ENCODE data around the gene CSNK1G1.

The CSNK1G1 gene

DNA sequence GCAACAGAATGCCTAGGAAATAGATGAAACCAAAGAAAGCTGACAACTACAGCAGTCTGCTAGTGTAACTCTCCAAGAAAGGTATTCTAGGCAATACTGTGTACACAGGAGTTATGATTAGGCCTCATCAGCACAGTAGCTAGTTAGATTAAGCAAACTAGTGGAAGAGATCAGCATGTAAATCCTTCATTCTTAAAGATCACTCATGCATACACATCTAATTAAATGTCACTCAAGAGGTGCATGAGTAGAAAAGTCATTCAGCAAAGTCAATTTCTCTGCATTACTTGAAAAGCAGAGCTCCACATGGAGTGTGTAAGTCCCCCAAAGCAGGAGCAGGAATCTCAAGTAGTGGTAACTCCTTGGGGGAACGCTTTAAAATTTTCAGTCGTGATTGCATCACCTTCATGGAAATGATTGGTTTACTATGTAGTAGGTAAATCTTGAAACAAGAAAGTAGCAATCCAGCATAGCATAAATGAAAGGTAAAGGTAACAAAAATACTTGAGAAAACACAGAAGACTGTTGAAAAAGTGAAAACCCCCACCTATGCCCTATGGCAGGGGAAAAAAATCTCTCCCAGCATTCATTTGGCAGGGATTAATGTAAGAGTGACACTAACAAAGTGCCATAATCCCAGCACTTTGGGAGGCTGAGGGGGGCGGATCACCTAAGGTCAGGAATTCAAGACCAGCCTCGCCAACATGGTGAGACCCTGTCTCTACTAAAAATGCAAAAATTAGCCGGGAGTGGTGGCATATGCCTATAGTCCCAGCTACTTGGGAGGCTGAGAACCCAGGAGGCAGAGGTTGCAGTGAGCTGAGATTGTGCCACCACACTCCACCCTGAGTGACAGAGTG is 163.8 kb downstream of the CSNK1G1 start:
- no peak for DNase-seq (ENCODE audit: low read depth)

DNA sequence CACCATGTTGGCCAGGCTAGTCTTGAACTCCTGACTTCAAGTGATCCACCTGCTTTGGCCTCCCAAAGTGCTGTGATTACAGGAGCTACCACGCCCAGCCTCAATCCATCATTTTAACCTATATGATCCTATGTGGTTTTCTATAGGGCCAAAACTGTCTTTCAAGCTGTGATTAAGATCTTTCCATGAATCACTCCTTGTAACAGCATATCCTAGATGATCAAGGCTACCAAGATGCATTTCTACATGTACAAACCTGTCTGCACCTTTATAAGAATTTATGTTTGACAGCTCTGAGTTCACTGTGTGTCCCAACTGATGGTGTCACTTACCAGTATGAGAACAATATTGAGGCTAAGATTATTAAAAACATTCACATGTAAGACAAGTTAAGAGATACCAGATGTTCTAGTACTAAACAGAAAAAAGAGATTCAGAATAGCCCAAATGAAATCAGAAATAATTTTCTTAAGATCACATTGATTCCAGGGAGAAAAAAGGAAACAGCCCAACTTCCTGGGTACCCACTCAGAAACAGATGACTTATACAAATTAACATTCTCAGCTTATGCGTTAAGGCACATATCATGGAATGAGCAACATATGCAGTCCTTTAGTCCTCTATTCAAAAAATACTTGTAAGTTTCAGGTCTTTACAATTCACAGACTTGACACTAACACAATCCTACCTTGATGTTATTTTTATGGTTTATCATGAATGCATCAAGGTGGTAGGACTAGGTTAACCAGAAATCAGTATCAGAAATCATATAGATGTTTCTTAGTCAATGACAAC is 168.4 kb downstream of the CSNK1G1 start:
- DNase-seq (ENCODE audit: low read depth): no peak

DNA sequence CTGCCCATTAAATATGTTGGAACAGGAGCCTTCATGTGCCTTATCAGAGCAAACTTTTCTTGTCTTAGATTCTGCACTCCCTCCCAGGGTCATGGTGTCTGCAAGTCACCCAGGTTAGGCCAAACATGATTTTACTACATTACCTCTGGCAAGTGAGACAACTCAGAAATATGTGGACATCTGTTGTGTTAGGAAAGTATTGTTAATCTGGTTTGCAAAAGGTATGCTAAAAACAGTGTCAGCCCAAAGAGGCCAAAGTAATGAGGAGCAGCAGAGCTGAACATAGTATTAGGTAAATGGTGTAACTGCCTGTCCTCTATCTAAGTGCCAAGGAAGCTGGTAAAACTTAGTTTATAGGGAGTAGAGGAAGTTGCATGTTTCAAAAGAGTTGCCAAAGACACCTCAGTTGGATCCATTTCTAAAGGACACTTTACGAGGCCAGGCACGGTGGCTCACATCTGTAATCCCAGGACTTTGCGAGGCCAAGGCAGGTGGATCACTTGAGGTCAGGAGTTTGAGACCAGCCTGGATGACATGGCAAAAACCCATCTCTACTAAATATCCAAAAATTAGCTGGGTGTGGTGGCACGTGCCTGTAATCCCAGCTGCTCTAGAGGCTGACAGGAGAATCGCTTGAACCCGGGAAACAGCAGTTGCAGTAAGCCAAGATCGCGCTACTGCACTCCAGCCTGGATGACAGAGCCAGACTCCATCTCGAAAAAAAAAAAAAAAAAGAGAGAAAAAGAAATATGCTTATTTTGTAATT is 170.6 kb downstream of the CSNK1G1 start:
- no peak for DNase-seq (ENCODE audit: low read depth)

DNA sequence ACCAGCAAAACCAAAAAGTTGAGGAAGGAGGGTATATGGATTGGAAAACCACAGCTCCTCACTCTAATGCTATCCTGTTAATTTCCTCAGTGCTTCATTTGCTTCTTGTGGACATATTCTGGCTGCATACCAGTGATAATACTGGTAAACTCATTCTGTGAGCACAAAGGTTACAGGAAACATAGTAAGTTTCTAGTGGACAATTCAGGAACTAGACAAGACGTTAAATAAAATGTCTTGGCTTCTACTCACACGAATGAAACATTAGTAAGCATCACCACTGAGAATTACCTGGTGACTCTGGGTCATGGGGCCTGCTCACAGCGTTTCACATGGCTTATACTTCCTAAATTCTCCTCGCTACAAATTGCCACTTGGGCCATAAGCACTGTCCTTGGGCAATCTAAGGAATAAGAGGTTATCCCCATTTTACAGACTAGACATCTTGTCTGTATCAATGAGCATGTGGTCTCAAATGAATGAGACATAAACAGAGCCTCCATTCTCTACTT is 173.1 kb downstream of the CSNK1G1 start:
- no peak for DNase-seq (ENCODE audit: low read depth)

DNA sequence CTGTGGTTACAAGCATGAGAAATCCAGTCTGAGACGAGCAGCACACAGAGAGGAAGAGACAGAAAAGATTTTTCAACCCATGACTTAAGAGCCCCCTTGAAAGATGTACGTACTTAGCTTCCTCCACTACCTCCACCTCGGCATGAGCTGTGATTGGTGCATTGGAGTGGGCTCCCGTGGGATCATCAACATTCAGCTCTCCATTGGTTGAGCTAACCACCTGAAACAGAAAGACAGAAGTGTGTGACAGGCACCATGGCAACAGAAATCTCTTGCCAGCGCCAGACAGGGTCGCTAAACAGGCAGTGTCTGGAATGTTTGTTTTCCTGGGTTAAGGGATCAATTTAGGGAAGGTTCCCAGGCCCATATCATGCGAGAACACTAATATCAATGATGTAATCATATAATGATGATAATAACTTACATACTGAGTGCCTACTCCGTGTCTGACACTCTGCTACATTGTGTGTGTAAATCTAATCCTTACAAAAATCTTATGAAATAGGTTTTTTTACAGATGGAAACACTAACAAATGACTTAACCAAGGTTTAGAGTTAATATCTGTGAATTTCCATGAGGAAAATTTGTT is 175.6 kb downstream of the CSNK1G1 start:
- no peak for DNase-seq (ENCODE audit: low read depth)

DNA sequence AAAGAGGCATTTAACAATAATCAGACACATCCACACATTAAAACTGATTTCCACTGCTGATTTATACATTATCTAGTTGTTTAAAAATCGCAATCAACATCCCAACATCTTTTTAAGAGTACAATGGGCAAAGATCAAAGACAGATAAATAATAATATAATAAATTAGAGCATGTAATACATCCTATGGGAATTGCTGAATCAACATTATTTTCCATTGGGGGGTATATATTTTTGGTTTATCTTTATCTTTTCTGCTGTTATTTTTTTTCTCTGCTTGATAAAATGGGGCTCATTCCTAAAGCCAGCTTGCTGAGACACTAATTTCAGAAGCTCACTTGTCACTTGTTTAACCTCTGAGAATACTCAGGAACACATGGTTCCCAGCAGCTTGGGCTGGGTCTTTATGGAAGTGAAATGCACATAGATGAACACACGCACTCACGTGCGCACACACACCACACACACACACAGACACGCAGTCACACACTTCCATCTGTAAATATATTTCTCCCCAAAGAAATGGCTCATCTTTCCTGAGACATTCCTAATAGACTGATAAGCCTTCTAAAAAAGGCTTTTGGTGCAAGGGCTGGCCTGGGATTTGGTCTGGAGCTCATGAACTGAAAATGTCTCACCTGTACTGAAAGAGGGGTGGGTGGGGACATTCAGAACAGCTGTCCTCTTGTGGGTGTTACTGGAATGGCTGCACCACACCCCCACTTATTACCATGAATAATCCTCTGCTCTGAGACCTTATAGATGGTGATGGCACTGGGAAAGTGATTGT is 189.7 kb downstream of the CSNK1G1 start:
- no peak for DNase-seq (ENCODE audit: low read depth)

DNA sequence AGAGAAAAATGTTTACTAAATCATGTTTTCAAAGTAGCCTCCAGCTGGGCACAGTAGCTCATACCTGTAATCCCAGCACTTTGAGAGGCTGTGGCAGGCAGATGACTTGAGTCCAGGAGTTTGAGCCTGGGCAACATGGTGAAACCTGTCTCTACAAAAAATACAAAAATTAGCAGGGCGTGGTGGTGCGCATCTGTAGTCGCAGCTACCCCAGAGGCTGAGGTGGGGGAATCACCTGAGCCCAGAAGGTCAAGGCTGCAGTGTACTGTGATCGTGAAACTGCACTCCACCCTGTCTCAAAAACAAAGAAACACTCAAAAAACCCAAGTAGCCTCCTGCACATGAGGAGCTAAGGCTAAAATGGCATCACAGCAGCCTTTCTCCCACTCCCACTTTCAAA is 191.5 kb downstream of the CSNK1G1 start:
- DNase-seq (ENCODE audit: low read depth): no peak

DNA sequence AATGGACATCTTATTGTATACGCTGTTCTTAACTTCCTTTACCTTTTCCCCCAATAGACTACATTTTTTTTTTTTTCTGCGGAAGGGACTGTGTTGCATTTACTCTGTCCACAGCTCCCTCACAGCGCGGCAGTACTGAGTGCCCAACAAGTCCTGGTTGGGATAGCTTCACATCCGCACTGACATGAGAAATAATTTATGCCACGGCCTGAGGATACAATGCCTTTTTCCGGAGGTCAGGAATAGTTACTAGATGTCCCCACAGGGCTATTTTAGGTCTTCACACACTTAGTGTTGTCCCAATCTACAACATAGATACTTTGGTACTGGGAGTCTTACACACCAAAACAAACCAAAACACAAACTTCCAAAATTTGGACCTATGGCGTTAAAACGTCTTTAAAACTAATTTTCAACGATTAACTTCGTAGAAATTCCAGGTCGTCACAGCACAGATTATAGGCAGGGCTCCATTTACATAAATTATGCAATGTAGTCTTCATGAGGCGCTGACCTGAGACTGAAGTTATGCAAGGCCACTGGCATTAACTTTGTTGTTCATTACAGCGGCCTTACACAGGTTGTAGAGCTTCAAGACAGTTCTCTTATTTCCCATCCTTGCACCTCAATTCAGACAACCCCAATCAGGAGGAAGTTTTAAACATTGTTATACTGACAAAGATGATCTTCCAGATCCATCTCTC is 192.2 kb downstream of the CSNK1G1 start:
- DNase-seq (ENCODE audit: low read depth): no peak

DNA sequence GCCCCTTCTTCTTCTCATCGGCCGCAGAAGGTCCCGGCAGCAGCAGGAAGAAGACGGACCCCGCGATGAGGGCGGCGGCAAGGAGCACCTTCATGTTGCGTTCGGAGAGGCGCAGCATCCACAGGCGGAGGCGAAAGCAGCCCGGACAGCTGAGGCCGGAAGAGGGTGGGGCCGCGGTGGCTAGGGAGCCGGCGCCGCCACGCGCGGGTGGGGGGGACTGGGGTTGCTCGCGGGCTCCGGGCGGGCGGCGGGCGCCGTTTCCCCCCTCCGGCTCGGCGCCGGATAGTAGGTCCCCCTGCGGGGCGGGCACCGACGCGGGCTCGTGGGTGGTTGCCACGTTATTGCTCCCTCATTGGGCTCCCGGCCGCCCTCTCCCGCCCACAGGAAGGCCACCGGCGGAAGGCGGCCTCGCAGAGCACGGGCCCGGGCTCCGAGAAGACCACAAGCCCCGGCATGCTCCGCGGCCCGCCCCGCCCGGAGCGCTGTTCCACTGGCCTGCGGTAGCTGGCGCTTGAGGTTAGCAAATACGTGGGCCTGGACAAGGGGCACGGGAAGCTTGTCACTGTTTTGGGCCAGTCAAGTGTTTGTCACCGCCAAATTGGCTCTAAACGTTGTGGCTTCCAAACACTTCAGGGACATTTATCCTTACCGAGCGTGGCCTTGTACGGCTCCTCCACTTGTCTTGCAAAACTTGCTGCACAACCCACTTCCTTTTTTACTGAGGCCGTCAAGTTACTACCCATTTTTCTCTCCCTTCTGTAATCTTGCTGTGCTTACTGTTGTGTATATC is 192.9 kb downstream of the CSNK1G1 start, which contains the start of gene PPIB:
TSS of gene PPIB (minus strand) at position 154 of the 790 bp plus-strand sequence. CDS start at position 118, 36 bp downstream.
- DNase-seq (ENCODE audit: low read depth): peak; percentile 97

DNA sequence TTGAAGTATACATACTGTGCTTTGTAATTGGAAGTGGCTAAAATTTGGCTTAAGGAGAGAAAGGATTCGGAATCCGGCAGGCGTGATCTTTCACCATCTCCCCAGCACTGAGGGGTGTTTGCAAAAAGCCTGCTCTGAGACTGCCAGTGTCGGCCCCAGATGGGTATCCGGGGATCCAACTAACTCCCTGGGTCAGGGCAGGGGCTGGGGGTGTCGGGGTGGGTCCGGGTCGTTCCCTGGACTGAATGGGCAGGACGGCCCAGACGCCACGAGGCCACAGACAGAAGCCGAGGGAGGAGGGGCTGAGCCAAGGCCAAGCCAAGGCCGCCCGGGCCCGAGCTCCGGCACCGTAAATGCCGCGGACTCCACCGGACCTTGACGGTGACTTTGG is 193.5 kb downstream of the CSNK1G1 start:
- no peak for DNase-seq (ENCODE audit: low read depth)

DNA sequence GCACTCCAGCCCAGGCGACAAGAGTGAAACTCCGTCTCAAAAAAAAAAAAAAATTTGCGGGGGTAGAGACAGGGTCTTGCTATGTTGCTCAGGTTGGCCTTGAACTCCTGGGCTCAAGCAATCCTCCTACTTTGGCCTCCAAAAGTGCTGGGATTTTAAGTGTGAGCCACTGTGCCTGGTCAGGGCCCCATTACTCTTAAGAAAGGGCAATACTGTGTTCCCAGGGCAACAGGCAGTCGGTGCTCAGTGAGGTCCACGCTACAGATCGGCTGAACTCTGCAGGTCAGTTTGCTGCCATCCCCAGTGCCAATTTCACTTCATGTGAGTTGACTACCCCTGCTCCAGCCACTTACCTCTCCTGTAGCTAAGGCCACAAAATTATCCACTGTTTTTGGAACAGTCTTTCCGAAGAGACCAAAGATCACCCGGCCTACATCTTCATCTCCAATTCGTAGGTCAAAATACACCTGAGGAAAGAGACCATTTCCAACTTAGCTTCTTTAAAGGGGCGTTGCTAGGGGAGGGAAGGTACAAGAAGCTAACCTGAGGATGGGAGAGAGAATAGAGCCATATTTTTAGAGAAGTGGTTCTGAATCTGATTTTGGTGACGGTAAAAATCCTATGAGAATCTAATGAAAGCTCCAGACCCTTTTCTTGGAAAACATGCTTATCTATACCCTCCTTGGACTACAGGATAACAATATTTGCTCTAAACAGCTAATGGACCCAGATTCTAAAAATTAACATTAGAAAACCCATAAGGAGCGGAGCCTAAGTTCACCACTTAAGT is 194.1 kb downstream of the CSNK1G1 start:
- DNase-seq (ENCODE audit: low read depth): no peak

DNA sequence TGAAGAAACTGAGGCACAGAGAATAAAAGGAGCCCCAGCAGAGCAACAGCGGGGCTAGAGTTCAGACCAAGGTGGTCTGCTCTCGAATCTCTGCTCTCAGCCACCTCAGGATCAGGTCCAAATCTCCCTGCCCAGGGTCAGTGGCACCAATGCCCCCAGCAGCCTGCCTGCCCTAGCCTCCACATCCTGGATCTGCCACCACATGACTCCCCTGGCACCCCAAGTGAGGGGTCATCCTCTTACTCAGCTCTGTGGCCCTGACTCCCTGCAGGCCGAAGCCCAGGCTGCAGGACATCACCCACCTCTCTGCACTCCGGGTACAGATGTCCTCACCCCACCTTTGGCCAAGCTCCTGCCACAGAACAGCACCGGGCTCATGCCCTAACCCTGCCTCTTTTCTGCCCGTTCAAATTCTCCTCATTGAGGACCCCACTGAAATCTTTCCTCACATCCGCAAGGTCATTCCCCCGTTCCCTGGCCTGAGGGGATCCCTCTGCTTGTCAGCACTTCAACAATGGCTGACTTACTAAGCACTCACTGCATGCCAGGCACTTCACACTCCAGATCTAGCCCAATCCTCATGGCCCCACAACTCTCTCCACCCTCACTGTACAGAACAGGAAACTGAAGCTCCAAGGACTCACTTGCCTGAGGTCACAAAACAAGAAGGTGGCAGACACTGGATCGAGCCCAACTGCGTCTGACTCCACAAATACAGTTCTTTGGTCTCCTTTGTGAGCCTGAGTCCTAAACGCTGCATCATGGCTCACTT is 197.4 kb downstream of the CSNK1G1 start:
- no peak for DNase-seq (ENCODE audit: low read depth)

DNA sequence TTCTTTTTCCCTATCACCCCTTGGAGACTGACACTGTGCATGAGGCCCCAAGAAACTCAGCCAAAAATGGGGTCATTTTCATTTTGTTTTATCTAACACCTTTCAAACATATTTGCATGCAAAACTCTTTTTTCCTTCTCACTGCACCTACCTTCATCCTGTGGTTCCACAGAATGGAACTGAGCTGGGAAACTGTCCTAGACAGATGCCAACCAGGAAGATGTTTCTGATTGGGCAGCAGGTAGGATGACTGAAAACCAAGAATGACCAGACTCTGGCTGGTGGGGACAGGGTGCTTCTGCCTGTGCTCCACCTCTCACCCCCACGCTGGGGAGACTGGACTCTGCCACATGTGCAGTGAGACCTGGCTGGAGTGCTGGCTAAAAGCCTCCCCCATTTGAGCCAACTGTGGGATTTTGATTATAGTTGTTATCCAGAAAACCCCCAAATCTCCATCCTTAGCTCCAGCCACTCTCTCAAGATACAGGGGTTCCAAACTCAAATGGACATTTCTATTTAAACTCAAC is 198.3 kb downstream of the CSNK1G1 start:
- DNase-seq (ENCODE audit: low read depth): no peak

DNA sequence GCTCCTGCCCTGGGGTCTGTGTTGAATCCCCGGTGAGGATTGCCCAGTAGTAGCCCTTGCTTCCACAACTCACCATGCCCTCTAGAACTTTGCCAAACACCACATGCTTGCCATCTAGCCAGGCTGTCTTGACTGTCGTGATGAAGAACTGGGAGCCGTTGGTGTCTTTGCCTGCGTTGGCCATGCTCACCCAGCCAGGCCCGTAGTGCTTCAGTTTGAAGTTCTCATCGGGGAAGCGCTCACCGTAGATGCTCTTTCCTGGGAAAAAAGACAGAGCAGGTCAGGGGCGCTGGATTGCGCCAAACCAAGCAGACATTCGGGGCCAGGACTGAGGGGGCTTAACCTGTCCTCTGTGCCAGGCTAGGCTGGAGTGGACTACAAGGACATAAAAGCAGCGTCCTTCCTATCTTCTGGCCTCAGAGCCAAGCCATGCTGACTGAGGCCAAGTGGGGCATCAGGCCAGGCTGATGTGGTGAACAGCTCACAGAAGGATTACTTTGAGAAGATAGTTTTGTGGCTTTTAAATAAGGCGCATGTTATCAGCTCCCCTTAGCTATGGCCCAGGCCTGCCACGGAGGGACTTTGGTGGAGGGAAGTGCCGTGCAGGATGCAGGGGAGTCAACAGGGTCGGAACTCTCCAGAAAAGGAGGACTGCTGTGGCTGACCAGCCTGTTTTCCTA is 199.2 kb downstream of the CSNK1G1 start:
- DNase-seq (ENCODE audit: low read depth): no peak

DNA sequence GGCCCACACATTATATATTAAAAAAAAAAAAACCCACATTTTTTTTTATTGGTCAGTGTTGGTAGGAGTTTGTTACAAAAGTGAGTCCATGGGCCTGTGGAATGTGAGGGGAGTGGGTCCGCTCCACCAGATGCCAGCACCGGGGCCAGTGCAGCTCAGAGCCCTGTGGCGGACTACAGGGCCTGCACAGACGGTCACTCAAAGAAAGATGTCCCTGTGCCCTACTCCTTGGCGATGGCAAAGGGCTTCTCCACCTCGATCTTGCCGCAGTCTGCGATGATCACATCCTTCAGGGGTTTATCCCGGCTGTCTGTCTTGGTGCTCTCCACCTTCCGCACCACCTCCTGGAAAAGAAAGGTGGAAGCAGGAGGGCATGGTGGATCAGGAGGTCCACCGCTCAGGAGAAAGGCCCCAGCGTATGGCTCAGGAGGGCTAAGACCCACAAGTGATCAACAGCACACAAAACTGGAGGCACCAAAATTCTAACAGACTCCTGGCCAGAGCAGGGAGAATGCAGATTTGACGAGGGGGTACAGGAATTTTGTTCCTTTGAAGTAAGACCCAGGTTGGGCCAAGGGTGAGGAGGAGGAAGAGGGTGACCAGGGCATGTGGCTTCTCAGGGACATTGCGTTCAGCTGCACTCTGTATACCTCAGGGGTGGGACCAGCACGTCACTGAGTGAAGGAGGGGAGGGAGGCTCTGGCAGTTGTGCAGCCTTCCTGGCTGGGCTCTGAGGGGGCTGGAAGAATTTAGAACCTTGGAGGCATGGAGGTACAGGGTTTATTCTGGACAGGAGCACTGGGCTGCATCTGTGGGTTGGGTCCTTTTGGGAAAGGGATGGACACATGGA is 199.9 kb downstream of the CSNK1G1 start:
- DNase-seq (ENCODE audit: low read depth): no peak
